Posterior cingulate gyrus (tissue), 11 donors: ENCODE results near the gene FBXL7.
A peak's percentile ranks its signal among the peaks of the same experiment; 100 is the strongest.

Experiments used
- DNase-seq, 10 donors: peaks; one replicate each; pipeline versions ENCODE4 v3.0.0 to v3.0.0-alpha.2; 2020 to 2021; ENCODE audit warnings: mixed read lengths in 3 of 10
- intact Hi-C: fragments of 100-400 bp; cut with DNase I; formaldehyde crosslinking; loops from one replicate; pipeline ENCODE4 v1.15.1; 2023

Gene FBXL7

GRCh38 chr5:15501091-15501791 lies 1.3 kb downstream of the FBXL7 start:
- intact Hi-C loops, result loop anchor here (5.0 kb wide), 1 partner anchor 291 kb away; no protein-coding TSS in a partner anchor
- DNase-seq, result peak in 7 of 10 donors; percentile 32 to 90 (median 38)

GRCh38 chr5:15502208-15502607 lies 2.2 kb downstream of the FBXL7 start:
- intact Hi-C loops, result loop anchor here (5.0 kb wide), 1 partner anchor 290 kb away; no protein-coding TSS in a partner anchor
- DNase-seq, result no peak

GRCh38 chr5:15506146-15506545 lies 6.2 kb downstream of the FBXL7 start:
- no peak for DNase-seq
- intact Hi-C loops, result no loop called here

GRCh38 chr5:15506897-15507296 lies 6.9 kb downstream of the FBXL7 start:
- DNase-seq, result no peak
- intact Hi-C loops, result no loop called here

- intact Hi-C loops, result no loop called here
- DNase-seq, result no peak
Observed at GRCh38 chr5:15510092-15510491, 10.1 kb downstream of the FBXL7 start.

GRCh38 chr5:15510831-15511230 lies 10.9 kb downstream of the FBXL7 start:
- no peak for DNase-seq
- intact Hi-C loops, result no loop called here

GRCh38 chr5:15513431-15513830 lies 13.5 kb downstream of the FBXL7 start:
- intact Hi-C loops, result no loop called here
- DNase-seq, result no peak

GRCh38 chr5:15513911-15514310 lies 13.9 kb downstream of the FBXL7 start:
- DNase-seq, result no peak
- intact Hi-C loops, result no loop called here

GRCh38 chr5:15515229-15515628 lies 15.2 kb downstream of the FBXL7 start:
- intact Hi-C loops, result loop anchor here (5.0 kb wide), 1 partner anchor 277 kb away; no protein-coding TSS in a partner anchor
- DNase-seq, result no peak

- no peak for DNase-seq
- intact Hi-C loops, result loop anchor here (5.0 kb wide), 1 partner anchor 276 kb away; no protein-coding TSS in a partner anchor
Observed at GRCh38 chr5:15516486-15516885, 16.5 kb downstream of the FBXL7 start.

GRCh38 chr5:15518786-15519185 lies 18.8 kb downstream of the FBXL7 start:
- intact Hi-C loops, result loop anchor here (5.0 kb wide), 1 partner anchor 274 kb away; no protein-coding TSS in a partner anchor
- DNase-seq, result no peak

- no peak for DNase-seq
- intact Hi-C loops, result no loop called here
Observed at GRCh38 chr5:15520856-15521255, 20.9 kb downstream of the FBXL7 start.

GRCh38 chr5:15521381-15522186 lies 21.6 kb downstream of the FBXL7 start:
- intact Hi-C loops, result no loop called here
- DNase-seq, result no peak

GRCh38 chr5:15522187-15522520 lies 22.2 kb downstream of the FBXL7 start:
- intact Hi-C loops, result no loop called here
- no peak for DNase-seq

- intact Hi-C loops, result no loop called here
Observed at GRCh38 chr5:15524712-15525111, 24.7 kb downstream of the FBXL7 start.

GRCh38 chr5:15525703-15526275 lies 25.8 kb downstream of the FBXL7 start:
- intact Hi-C loops, result no loop called here
- no peak for DNase-seq

More at GRCh38 chr5:15524712-15525111, 24.7 kb downstream of the FBXL7 start:
- DNase-seq, result no peak

GRCh38 chr5:15526413-15526812 lies 26.4 kb downstream of the FBXL7 start:
- DNase-seq, result no peak
- intact Hi-C loops, result no loop called here

- intact Hi-C loops, result no loop called here
- no peak for DNase-seq
Observed at GRCh38 chr5:15528476-15528875, 28.5 kb downstream of the FBXL7 start.

- no peak for DNase-seq
- intact Hi-C loops, result no loop called here
Observed at GRCh38 chr5:15529013-15529412, 29.0 kb downstream of the FBXL7 start.

- DNase-seq, result no peak
- intact Hi-C loops, result no loop called here
Observed at GRCh38 chr5:15529821-15530220, 29.8 kb downstream of the FBXL7 start.

GRCh38 chr5:15533129-15533893 lies 33.3 kb downstream of the FBXL7 start:
- no peak for DNase-seq
- intact Hi-C loops, result no loop called here
